H1 (cell line): ENCODE measurements around the gene RNU6-1.

ENCODE experiments used
- ATF3 ChIP-seq: IDR thresholded peaks from 2 replicates; pipeline ENCODE4 v1.6.1; 2011; ENCODE audit warnings: low read depth, mild to moderate bottlenecking, low read length; ENCODE audit not compliant: insufficient read depth
- CEBPB ChIP-seq: IDR thresholded peaks from 2 replicates; pipeline ENCODE4 v1.6.1; 2012; ENCODE audit warnings: low read depth, low read length
- CTCF ChIP-seq, 3 experiments: IDR thresholded peaks; 1 replicate in 2 of 3; 2 replicates in 1 of 3; pipeline versions ENCODE4 v1.5.1 to v1.6.1; 2011; ENCODE audit warnings: low read length in 3 of 3, mild to moderate bottlenecking in 3 of 3, inconsistent platforms in 2 of 3, low read depth in 1 of 3, moderate library complexity in 1 of 3; ENCODE audit not compliant: insufficient read depth in 1 of 3; ENCODE audit errors: control extremely low read depth in 1 of 3
- EZH2 ChIP-seq: fragments of 200-600 bp; sonication (generic); IDR thresholded peaks from 2 replicates; pipeline ENCODE4 v1.7.1; 2012; ENCODE audit warnings: low read depth, mild to moderate bottlenecking, moderate library complexity, low read length, inconsistent platforms; ENCODE audit not compliant: severe bottlenecking
- POLR2A ChIP-seq, 2 experiments: IDR thresholded peaks; 1 replicate in 1 of 2; 2 replicates in 1 of 2; pipeline ENCODE4 v1.6.1; 2011; ENCODE audit warnings: low read depth in 2 of 2, low read length in 2 of 2, mild to moderate bottlenecking in 2 of 2; ENCODE audit errors: control extremely low read depth in 1 of 2
- SP4 ChIP-seq: IDR thresholded peaks from 2 replicates; pipeline ENCODE4 v1.6.1; 2012; ENCODE audit warnings: low read length, inconsistent platforms

GRCh38 chr15:67829647-67830504, 10.0 kb downstream of the RNU6-1 start:
- TF ChIP-seq SP4: no peak
- no peak for TF ChIP-seq CTCF (IDR thresholded peaks at IDR 0.05; ENCODE audit: control extremely low read depth in 1 of 3, insufficient read depth in 1 of 3, low read depth in 1 of 3, low read length in 3 of 3)
- no peak for TF ChIP-seq ATF3
- TF ChIP-seq POLR2A (IDR thresholded peaks at IDR 0.05; ENCODE audit: control extremely low read depth in 1 of 2, low read depth in 2 of 2, low read length in 2 of 2): no peak
- no peak for TF ChIP-seq CEBPB
- peak; percentile 23 for TF ChIP-seq EZH2
